NB4 (cell line): Measurements from ENCODE around the gene ATP7A.

Experiments used
- MYC ChIP-seq: IDR thresholded peaks from 2 replicates; pipeline ENCODE4 v1.6.1; 2011; ENCODE audit warnings: low read depth, low read length
- POLR2A ChIP-seq: IDR thresholded peaks from 2 replicates; pipeline ENCODE4 v1.6.1; 2011; ENCODE audit warnings: mild to moderate bottlenecking; ENCODE audit not compliant: insufficient read length; ENCODE audit errors: extremely low read depth
- TF ChIP-seq, protein P1 (sequence below): IDR thresholded peaks from one replicate; pipeline ENCODE4 v1.5.1; 2012; ENCODE audit warnings: low read depth, low read length
- TF ChIP-seq, protein P2 (sequence below): IDR thresholded peaks from 2 replicates; pipeline ENCODE4 v1.6.1; 2011; ENCODE audit warnings: low read depth, low read length

DNA sequence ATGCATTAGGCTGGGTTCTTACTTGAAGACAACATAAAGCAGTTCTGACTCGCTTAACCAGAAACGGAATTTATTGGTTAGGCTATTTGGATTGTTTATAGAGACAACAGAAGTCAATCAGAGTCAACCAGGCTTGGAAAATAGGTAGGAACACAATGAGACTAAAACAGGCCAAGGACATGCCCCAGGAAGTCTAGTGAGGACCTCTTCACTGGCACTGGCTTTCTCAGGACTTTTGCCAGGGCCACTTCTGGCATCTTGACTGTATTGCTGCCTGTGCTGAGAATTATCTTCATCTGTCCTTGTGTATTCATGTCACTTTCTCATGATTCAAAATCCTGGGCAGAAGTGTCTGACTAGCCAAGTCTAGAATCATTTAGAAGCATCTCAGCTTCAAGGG is 39.3 kb downstream of the ATP7A start:
- TF ChIP-seq, protein P1, sequence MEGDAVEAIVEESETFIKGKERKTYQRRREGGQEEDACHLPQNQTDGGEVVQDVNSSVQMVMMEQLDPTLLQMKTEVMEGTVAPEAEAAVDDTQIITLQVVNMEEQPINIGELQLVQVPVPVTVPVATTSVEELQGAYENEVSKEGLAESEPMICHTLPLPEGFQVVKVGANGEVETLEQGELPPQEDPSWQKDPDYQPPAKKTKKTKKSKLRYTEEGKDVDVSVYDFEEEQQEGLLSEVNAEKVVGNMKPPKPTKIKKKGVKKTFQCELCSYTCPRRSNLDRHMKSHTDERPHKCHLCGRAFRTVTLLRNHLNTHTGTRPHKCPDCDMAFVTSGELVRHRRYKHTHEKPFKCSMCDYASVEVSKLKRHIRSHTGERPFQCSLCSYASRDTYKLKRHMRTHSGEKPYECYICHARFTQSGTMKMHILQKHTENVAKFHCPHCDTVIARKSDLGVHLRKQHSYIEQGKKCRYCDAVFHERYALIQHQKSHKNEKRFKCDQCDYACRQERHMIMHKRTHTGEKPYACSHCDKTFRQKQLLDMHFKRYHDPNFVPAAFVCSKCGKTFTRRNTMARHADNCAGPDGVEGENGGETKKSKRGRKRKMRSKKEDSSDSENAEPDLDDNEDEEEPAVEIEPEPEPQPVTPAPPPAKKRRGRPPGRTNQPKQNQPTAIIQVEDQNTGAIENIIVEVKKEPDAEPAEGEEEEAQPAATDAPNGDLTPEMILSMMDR: no peak
- no peak for TF ChIP-seq POLR2A
- TF ChIP-seq, protein P2, sequence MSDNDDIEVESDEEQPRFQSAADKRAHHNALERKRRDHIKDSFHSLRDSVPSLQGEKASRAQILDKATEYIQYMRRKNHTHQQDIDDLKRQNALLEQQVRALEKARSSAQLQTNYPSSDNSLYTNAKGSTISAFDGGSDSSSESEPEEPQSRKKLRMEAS: no peak
- TF ChIP-seq MYC: no peak
